Urothelium cell line (cell line): ENCODE measurements around the gene PDE4D.
"Not testable (repeated sequence)": the region's sequence is repeated elsewhere in the genome, so short reads cannot be mapped to it uniquely, and the experiment has no call there.

Source experiments
- DNase-seq: peaks from one replicate; pipeline ENCODE4 v3.0.0; 2011; ENCODE audit warnings: low spot score, mixed read lengths
- FAIRE-seq: peaks from 2 replicates; lab custom pipeline; 2011; peaks lifted over from hg19 to GRCh38; lab: Jason Lieb, UNC

The PDE4D gene

DNA sequence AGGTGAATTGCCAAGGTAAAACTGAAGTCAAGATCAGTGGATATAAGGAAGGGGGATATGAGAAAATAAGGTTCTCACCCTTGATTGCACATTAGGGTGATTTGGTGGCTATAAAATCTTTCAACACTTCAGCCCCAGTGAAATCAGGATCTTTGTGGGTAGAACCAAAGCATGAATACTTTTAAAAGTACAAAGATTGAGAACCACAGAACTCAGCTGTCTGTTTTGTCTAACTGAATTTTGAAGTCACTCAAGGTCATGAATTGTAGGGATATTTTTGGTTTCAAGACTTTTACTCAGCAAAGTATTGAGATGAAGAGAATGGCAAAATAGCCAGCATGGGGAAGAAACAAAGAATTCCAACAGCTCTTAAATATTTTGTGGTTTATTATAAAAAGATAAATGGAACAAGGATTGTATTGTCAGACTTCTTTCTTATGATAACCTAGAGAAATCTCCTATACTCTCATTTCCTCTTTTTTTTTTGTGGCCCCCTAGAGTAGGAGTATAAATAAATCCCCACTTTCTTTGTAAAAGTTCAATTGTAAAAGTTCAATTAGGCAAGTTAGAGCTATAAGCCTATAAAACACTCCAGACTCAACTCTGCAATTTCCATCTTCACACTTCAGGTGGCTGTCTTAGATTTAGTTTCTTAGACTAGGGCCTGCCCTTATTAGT, 272.9 kb downstream of the PDE4D start:
- FAIRE-seq, result no peak
- no peak for DNase-seq

DNA sequence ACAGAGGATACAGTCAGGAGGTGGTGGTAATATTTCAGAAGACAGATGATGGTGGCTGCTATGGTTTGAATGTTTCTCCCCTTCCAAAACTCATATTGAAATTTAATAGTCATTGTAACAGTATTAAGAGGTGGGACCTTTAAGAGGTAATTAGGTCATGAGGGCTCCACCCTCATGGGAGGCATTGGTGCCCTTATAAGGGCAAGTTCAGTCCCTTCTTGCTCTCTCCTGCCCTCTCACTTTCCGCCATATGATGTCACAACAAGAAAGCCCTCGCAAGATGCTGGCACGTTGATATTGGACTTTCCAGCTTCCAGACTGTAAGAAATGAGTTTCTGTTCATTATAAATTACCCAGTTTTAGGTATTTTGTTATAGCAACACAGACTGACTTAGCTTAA, 274.9 kb downstream of the PDE4D start:
- DNase-seq (no peak), FAIRE-seq (no peak)

- FAIRE-seq (no peak), DNase-seq (no peak)
Measured at GRCh38 chr5:59617186-59617771, 276.2 kb downstream of the PDE4D start.

DNA sequence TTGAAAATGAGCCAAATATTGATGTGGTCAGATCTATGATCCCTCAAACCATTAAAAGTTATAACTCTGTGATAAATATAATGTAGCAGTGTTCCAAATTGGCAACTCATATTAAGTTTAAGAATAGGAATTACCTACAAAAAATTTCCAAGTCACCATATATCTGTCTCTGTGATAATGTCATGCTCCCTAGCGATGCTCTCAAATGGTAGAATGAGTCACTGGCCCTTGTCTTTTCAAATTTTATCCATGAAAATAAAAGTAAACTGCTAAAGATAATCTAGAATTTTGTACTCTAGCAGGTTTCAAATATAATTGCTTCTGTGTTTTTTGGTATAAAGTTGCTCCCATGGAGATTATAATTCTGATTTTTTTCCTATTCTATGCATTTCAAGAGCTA, 277.1 kb downstream of the PDE4D start:
- DNase-seq (no peak), FAIRE-seq (no peak)

DNA sequence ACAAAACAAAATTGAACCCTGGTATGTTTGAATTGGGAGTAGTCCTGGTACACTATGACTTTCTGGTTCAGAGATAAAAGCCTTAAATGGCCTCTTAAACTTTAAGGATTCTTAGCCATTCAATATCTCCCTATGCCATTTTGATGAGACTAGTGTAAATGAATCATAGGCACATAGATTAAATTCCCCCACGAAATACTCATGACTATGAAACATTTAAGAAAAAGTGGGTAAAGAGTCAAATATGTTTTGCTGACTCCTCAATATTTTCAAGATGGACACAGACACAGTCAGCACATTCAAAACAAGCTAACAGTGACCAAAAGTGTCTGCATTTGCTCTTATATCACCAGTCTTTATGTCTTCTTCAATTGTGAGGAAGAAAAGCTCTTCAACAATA, 278.3 kb downstream of the PDE4D start:
- FAIRE-seq, result no peak
- DNase-seq, result no peak

- no peak for FAIRE-seq
Measured at GRCh38 chr5:59609501-59610265, 283.8 kb downstream of the PDE4D start.

GRCh38 chr5:59608745-59609144, 284.8 kb downstream of the PDE4D start:
- no peak for DNase-seq
- no peak for FAIRE-seq

More at GRCh38 chr5:59609501-59610265, 283.8 kb downstream of the PDE4D start:
- no peak for DNase-seq

- DNase-seq, result no peak
- FAIRE-seq, result no peak
Measured at GRCh38 chr5:59607138-59607765, 286.3 kb downstream of the PDE4D start.

DNA sequence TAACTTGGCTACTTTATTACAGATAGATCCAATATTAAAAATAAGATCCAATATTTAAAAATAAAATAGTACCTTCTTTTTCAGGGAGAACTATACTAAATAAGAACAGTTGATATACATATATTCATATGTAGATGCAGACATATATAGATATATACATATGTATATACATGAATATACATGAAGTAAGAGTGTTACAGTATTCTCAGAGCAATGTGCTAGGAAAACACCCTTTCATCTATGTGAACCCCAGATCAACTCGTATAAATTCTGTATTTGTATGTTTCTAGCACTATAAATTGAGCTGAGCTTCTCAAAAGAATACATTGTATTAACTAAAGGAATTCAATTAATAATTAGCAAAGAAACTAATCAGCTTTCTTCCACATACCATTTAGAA, 287.6 kb downstream of the PDE4D start:
- no peak for FAIRE-seq

GRCh38 chr5:59604111-59604510, 289.4 kb downstream of the PDE4D start:
- no peak for FAIRE-seq
- DNase-seq, result no peak

More for the DNA sequence above, 287.6 kb downstream of the PDE4D start:
- no peak for DNase-seq

DNA sequence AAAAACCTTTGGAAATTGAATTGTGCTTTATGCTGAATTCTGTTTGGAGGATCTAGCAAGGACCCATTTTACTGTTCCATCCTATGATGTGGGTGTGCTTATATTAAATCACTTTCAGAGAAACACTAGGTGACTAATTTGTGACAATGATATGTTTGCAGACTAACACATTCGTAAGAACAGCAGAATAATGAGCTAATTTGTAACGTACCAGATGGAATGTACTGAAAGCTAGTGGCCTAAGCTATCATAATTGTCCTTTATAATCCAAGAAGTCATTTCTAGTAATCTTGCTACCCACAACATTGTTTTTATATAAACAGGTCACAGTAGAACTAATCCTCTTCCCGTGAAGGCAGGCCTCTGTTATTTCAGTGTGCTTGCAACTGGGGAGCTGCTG, 292.5 kb downstream of the PDE4D start:
- no peak for FAIRE-seq
- no peak for DNase-seq

DNA sequence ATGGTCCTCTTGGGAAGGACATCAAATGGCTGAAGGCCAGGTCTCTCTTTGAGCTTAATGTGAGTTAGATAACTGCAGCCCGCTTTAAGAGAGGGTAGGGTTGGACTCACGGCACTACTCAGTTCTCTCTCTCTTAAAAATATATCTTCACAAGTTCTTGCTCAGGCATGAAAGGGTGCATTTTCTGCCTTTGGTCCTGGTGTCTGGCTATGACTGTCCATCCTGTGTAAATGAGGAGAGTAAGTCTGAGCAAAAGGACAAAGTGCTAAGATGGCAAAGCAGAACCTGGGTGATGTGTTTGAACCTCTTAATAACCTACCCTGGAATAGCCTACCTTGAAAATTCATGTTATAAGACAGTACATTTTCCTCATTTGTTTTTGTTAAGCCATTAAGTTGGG, 293.4 kb downstream of the PDE4D start:
- FAIRE-seq, result no peak
- DNase-seq, result no peak

GRCh38 chr5:59599729-59600128, 293.8 kb downstream of the PDE4D start:
- no peak for FAIRE-seq
- no peak for DNase-seq

GRCh38 chr5:59598547-59598874, 295.0 kb downstream of the PDE4D start:
- no peak for FAIRE-seq
- no peak for DNase-seq

DNA sequence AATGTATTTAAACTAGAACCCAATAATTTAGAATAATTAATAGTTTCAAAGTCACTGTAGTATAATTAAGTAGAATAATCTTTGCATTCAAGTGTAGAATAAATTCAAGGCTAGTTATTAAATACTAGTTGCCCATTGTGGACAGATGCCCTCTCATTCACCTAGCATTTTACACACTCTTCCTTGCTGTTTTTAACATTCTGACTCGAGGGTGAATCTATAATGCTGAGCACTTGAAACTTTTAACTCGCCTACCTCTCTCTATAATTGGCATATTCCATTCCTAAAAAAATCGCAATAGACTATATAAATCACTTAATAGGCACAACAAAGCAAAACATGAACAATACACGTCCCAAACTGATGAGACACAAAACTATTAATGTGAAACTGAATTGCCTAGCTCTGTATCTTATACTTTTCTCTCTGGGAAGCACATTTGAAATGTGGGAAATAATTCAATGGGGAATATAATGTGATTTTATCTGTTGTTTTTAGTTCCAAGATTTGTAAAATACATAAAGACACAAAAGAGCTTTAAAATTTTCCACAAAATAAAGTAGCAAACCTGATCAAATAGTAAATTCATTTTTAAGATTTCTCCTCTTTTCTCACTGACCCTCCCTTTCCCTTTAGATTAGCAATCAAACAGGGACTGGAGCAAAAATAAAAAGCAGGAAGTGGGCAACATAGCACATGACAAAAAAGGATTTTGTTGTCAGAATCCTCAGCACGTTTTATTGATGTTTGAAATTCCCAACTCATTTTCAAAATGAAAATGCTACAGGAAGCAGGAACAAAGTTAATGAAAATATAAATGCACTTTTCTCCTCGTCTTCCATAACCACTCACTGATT, 295.6 kb downstream of the PDE4D start:
- no peak for FAIRE-seq
- no peak for DNase-seq

DNA sequence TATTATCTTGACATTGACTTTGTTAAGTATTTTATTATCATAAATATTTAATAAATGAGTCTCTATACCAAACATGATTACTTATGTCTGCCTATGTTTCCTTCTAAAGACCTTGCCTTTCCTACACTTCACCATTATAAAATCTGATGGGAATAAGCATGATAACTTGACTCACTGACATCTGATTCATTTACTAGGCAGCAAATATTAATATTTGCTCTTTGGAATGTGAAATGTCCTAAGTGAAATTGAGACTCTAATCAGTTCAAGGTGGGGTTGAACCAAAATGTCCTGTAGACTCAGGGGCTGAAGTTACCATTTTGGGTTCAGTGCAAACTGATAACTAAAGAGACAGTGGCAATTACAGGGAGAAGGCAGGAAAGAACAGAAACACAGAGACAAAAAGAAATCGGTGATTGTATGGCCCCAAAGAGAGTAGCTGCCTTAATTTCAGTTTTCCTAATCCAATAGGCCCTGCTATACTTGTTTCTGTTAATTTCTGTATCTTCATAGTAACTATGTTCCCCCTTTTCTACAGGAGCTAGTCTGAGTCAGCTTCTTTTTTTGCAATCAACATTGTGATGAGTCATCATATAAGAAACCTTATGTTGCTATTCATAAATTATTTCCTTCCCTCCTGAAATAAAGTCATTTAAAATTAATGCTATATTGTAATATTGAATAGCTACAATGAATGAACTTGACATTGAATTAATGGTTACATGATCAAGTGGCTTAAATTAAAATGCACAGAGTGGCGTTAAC, 296.8 kb downstream of the PDE4D start:
- FAIRE-seq, result no peak
- DNase-seq, result no peak

DNA sequence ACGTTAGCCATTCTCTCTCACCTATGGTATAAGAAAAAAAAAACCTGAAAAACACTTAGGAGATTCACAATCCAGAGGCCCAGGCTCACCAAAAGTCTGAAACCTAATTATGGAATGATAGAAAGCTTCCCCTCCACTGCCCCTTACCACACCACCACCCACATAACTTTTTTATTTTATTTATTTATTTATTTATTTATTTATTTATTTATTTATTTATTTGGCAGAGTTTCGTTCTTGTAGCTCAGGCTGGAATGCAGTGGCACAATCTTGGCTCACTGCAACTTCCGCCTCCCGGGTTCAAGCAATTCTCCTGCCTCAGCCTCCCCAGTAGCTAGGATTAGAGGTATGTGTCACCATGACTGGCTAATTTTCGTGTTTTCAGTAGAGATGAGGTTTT, 299.4 kb downstream of the PDE4D start:
- not testable (repeated sequence) for FAIRE-seq, DNase-seq

GRCh38 chr5:59593439-59594007, 300.0 kb downstream of the PDE4D start:
- FAIRE-seq, result no peak
- no peak for DNase-seq

DNA sequence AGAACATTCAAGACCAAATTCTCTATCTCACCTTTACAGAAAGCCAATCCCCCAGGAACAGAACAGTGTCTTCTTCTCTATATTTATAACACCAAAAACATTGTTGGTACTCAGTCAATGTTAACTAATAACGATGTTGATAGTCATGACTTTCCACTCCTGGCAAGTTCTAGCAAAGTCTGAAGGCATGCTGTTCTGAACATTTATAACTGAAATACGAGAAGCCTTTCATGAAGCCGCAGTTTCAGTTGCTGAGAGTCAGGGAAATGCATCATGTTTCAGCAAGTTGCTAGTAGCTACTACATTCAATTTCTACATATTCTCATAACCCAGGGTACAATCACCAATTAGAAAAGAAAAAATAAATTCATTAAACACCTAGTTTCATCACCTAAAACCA, 301.4 kb downstream of the PDE4D start:
- DNase-seq (no peak), FAIRE-seq (no peak)

DNA sequence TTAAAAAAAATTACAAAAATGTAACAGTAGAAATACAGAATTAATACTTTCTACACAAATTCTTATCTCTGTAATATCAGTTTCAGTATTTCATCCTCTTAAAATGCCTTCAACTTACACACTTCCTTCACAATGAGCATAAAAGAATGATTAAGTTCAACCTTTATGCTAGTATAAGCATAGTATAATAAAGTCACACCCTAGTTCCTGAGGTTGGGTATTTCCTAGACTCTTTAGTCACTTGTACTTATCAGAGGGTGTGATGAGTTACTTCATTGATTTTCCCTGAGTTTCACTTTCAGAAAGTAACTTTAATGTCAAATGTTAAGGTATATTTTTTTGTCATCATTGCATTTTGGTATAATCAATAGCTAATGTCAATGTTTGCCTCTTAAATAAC, 302.4 kb downstream of the PDE4D start:
- no peak for FAIRE-seq
- no peak for DNase-seq
